ENCODE measurements around the gene SEC14L5. TPM values are rescaled to one million over a fixed set of nuclear protein-coding genes. Genes with fewer than 3 reads are reported as not detected.
A peak's percentile ranks its signal among the peaks of the same experiment; 100 is the strongest.

SEC14L5 gene
- total RNA-seq, 6 experiments from 2014 or later, result not detected

DNA sequence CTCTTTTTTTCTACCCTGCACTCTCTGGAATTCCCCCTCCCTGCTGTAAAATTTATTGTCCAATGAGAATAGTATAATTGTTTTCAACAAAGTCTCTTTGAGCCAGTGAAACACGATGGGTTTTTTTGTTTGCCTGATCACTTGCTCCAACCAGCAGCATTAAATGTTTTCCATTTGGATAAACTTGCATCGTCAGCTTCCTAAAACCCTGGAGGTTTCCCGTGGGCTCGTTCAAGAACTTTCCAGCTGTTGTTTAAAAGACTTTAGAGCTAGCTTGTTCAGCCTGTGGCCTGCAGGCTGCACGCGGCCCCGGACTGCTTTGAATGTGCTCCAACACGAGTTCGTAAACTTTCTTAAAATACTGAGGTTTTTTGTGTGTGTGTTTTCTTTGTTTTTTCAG lies 60.7 kb downstream of the SEC14L5 start:
- no peak for DNase-seq
- H3K4me3 Mint-ChIP-seq, result no peak overlapping the region
- TF ChIP-seq, protein P1, sequence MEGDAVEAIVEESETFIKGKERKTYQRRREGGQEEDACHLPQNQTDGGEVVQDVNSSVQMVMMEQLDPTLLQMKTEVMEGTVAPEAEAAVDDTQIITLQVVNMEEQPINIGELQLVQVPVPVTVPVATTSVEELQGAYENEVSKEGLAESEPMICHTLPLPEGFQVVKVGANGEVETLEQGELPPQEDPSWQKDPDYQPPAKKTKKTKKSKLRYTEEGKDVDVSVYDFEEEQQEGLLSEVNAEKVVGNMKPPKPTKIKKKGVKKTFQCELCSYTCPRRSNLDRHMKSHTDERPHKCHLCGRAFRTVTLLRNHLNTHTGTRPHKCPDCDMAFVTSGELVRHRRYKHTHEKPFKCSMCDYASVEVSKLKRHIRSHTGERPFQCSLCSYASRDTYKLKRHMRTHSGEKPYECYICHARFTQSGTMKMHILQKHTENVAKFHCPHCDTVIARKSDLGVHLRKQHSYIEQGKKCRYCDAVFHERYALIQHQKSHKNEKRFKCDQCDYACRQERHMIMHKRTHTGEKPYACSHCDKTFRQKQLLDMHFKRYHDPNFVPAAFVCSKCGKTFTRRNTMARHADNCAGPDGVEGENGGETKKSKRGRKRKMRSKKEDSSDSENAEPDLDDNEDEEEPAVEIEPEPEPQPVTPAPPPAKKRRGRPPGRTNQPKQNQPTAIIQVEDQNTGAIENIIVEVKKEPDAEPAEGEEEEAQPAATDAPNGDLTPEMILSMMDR (IDR thresholded peaks at IDR 0.05), result no peak

DNA sequence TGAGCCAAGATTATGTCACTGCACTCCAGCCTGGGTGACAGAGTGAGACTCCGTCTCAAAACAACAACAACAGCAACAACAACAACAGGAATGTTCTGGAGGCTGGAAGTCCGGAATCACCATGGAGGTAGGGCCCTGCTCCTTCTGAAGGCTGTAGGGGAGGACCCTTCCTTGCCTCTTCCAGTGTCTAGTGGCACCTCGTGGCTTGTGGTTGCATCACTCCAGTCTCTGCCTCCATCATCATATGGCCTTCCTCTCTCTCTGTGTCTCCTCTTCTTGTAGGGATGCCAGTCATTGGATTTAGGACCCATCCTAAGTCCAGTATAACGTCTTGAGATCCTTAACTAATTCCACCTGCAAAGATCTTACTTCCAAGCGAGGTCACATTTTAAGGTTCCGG lies 61.6 kb downstream of the SEC14L5 start:
- DNase-seq, result no peak
- TF ChIP-seq, protein P1 (IDR thresholded peaks at IDR 0.05), result no peak
- Mint-ChIP-seq H3K27me3 (ENCODE audit: insufficient read depth) (peaks cover 35% of the 10 kb centered on the region), H3K9me3 (no peaks in the 10 kb centered on the region), H3K36me3 (ENCODE audit: low read depth) (no peaks in the 10 kb centered on the region), H3K4me3 (no peak overlapping the region), H3K4me1 (ENCODE audit: low read depth) (no peaks in the 10 kb centered on the region), H3K27ac (no peak overlapping the region)

More for the DNA sequence above, 60.7 kb downstream of the SEC14L5 start:
- H3K36me3 Mint-ChIP-seq (ENCODE audit: low read depth), result no peaks in the 10 kb centered on the region
- no peaks in the 10 kb centered on the region for H3K9me3 Mint-ChIP-seq
- H3K27ac Mint-ChIP-seq, result no peak overlapping the region
- H3K27me3 Mint-ChIP-seq (ENCODE audit: insufficient read depth), result peaks cover 38% of the 10 kb centered on the region
- no peaks in the 10 kb centered on the region for H3K4me1 Mint-ChIP-seq (ENCODE audit: low read depth)

DNA sequence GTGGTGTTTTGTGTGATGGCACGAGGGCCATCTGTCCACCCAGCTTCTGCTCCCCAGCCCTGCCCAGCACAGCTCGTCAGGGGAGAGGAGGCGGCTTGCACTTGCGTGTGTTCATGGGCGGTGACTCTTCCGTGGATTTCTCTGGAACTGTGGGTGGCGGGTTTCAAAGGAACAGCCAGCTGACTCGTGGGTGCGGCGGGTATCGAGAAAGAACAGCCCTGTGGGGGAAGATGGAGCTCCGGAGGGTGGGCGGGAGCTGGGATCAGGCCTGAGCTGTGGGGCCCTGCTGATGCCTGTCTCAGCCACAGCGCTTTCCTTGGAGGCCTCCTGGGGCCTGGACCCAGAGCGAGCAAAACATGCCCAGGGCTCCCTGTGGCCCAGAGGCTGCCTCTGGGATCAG lies 62.4 kb downstream of the SEC14L5 start:
- no peak for DNase-seq
- peaks cover 30% of the 10 kb centered on the region for H3K27me3 Mint-ChIP-seq (ENCODE audit: insufficient read depth)
- no peaks in the 10 kb centered on the region for H3K9me3 Mint-ChIP-seq

DNA sequence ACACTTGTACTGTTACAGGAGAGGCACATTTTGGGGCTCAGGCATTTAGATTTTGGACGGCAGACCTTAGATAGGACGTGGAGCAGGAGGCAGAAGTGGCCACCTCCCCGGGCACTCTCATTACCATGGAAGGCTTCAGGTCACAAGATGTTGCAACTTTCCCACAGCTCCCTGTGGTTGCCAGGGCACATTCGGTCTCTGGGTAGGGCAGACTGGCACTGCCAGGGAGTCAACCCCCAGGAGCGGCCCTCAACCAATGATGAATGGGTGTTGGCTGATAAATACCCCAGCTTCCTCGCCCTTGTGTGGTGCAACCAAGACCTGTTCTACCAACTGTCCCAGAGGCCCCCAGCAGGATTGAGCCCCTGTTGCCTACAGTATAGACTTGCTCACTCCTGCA lies 64.4 kb downstream of the SEC14L5 start:
- H3K4me1 Mint-ChIP-seq (ENCODE audit: low read depth), result no peaks in the 10 kb centered on the region
- no peaks in the 10 kb centered on the region for H3K9me3 Mint-ChIP-seq
- H3K27ac Mint-ChIP-seq, result no peak overlapping the region

More for the DNA sequence above, 62.4 kb downstream of the SEC14L5 start:
- Mint-ChIP-seq H3K27ac (no peak overlapping the region), H3K4me3 (no peak overlapping the region), H3K4me1 (ENCODE audit: low read depth) (no peaks in the 10 kb centered on the region), H3K36me3 (ENCODE audit: low read depth) (no peaks in the 10 kb centered on the region)
- TF ChIP-seq, protein P1 (IDR thresholded peaks at IDR 0.05), result no peak

DNA sequence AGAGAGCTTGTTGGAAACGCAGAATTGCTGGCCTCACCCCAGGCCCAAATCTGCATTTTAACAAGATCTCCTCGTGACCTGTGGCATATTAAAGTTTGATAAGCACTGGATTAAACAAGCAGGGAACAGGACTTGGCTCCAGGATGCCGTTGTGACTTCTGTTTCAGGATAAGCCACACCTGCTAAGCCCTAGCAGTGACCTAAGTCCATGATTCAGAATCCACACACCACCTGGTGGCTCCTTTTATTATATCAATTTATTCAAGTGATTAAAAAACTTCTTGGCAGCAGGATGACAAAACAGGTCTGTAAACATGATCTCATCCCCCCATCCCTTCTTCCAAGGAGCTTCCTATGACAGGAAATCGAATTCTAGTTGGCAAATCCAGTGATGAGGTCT lies 66.5 kb downstream of the SEC14L5 start:
- TF ChIP-seq, protein P1 (IDR thresholded peaks at IDR 0.05), result peak; percentile 25; the same call in 1 of the 2 replicates
- Mint-ChIP-seq H3K27me3 (ENCODE audit: insufficient read depth) (peaks cover 21% of the 10 kb centered on the region), H3K4me1 (ENCODE audit: low read depth) (no peaks in the 10 kb centered on the region), H3K27ac (no peak overlapping the region), H3K4me3 (no peak overlapping the region), H3K9me3 (no peaks in the 10 kb centered on the region), H3K36me3 (ENCODE audit: low read depth) (no peaks in the 10 kb centered on the region)
- peak; percentile 18 for DNase-seq

More for the DNA sequence above, 64.4 kb downstream of the SEC14L5 start:
- Mint-ChIP-seq H3K27me3 (ENCODE audit: insufficient read depth) (peaks cover 26% of the 10 kb centered on the region), H3K4me3 (no peak overlapping the region), H3K36me3 (ENCODE audit: low read depth) (no peaks in the 10 kb centered on the region)
- TF ChIP-seq, protein P1 (IDR thresholded peaks at IDR 0.05), result no peak
- DNase-seq, result no peak

DNA sequence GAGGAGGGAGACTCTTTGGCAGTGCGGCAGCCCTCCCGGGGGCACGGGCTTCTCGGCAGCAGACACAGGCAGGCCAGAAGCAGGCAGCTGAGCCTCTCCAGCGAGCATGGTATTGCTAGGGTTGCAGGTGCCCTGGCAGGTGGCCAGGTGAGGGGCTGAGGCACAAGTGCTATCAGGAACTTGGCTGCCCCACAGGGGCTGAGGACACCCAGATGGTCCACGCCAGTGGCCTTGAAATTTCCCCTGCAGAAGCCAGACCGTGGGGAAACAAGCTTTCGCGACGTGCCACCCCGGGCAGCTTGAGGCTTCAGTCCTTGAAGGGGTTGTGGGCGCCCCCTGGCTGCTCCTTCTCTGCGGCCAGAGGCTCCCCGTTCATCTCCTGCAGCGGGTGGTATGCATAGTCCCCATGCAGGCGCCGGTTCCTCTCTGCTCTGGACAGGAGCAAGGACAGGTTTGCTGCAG lies 67.1 kb downstream of the SEC14L5 start:
- H3K36me3 Mint-ChIP-seq (ENCODE audit: low read depth), result no peaks in the 10 kb centered on the region
- DNase-seq, result no peak
- no peaks in the 10 kb centered on the region for H3K9me3 Mint-ChIP-seq
- no peaks in the 10 kb centered on the region for H3K4me1 Mint-ChIP-seq (ENCODE audit: low read depth)
- H3K27me3 Mint-ChIP-seq (ENCODE audit: insufficient read depth), result peaks cover 16% of the 10 kb centered on the region
- no peak overlapping the region for H3K27ac Mint-ChIP-seq
- TF ChIP-seq, protein P1 (IDR thresholded peaks at IDR 0.05), result peak; percentile 48; the same call in 1 of the 2 replicates
- no peak overlapping the region for H3K4me3 Mint-ChIP-seq

All from HFFc6 (cell line).